GM19467 (cell line): ENCODE measurements around the gene CTF1.
"Not testable (repeated sequence)": the region's sequence is repeated elsewhere in the genome, so short reads cannot be mapped to it uniquely, and the experiment has no call there.

Source experiments
- ATAC-seq: cut with Tn5 transposase; IDR thresholded peaks from one replicate; pipeline ENCODE4 v1.9.1; 2021; ENCODE audit warnings: mild to moderate bottlenecking, moderate library complexity; ENCODE audit not compliant: unreplicated experiment

Gene CTF1

GRCh38 chr16:30887927-30888326 is 8.5 kb upstream of the CTF1 start:
- no peak for ATAC-seq

- no peak for ATAC-seq
Observed at GRCh38 chr16:30888856-30889499, 7.4 kb upstream of the CTF1 start.

- ATAC-seq = no peak
Observed at GRCh38 chr16:30889721-30890120, 6.7 kb upstream of the CTF1 start.

GRCh38 chr16:30891043-30891823 is 5.2 kb upstream of the CTF1 start:
- ATAC-seq = not testable (repeated sequence)

- ATAC-seq = no peak
Observed at GRCh38 chr16:30892670-30893416, 3.6 kb upstream of the CTF1 start.

- ATAC-seq = no peak
Observed at GRCh38 chr16:30893417-30893743, 3.0 kb upstream of the CTF1 start.

- ATAC-seq = peak; percentile 63
Observed at GRCh38 chr16:30893744-30894539, 2.5 kb upstream of the CTF1 start, which contains the start of gene BCL7C. TSS of gene BCL7C (minus strand) at chr16:30894077. CDS start at chr16:30893944, 133 bp downstream.

- ATAC-seq = no peak
Observed at GRCh38 chr16:30894540-30895368, 1.7 kb upstream of the CTF1 start.

GRCh38 chr16:30895627-30896260 is 670 bp upstream of the CTF1 start:
- no peak for ATAC-seq

- ATAC-seq = no peak
Observed at GRCh38 chr16:30896889-30897733, 697 bp downstream of the CTF1 start.

- no peak for ATAC-seq
Observed at GRCh38 chr16:30899794-30900193, 3.4 kb downstream of the CTF1 start.

- ATAC-seq = no peak
Observed at GRCh38 chr16:30900588-30900987, 4.2 kb downstream of the CTF1 start.

GRCh38 chr16:30901201-30902028 is 5.0 kb downstream of the CTF1 start:
- ATAC-seq = no peak

GRCh38 chr16:30902029-30902972 is 5.9 kb downstream of the CTF1 start:
- ATAC-seq = peak; percentile 48

GRCh38 chr16:30903002-30903401 is 6.6 kb downstream of the CTF1 start:
- ATAC-seq = no peak

- no peak for ATAC-seq
Observed at GRCh38 chr16:30903596-30903995, 7.2 kb downstream of the CTF1 start.
